GM18507 (cell line): Measurements from ENCODE around the gene PAPLN.
"Not testable (repeated sequence)": the region's sequence is repeated elsewhere in the genome, so short reads cannot be mapped to it uniquely, and the experiment has no call there.

Experiments used
- DNase-seq: peaks from one replicate; pipeline ENCODE4 v3.0.0; 2011; ENCODE audit warnings: low read depth; ENCODE audit not compliant: insufficient read length; ENCODE audit errors: extremely low spot score
- FAIRE-seq: peaks from 2 replicates; lab custom pipeline; 2011; peaks lifted over from hg19 to GRCh38; lab: Jason Lieb, UNC

The PAPLN gene, protein sequence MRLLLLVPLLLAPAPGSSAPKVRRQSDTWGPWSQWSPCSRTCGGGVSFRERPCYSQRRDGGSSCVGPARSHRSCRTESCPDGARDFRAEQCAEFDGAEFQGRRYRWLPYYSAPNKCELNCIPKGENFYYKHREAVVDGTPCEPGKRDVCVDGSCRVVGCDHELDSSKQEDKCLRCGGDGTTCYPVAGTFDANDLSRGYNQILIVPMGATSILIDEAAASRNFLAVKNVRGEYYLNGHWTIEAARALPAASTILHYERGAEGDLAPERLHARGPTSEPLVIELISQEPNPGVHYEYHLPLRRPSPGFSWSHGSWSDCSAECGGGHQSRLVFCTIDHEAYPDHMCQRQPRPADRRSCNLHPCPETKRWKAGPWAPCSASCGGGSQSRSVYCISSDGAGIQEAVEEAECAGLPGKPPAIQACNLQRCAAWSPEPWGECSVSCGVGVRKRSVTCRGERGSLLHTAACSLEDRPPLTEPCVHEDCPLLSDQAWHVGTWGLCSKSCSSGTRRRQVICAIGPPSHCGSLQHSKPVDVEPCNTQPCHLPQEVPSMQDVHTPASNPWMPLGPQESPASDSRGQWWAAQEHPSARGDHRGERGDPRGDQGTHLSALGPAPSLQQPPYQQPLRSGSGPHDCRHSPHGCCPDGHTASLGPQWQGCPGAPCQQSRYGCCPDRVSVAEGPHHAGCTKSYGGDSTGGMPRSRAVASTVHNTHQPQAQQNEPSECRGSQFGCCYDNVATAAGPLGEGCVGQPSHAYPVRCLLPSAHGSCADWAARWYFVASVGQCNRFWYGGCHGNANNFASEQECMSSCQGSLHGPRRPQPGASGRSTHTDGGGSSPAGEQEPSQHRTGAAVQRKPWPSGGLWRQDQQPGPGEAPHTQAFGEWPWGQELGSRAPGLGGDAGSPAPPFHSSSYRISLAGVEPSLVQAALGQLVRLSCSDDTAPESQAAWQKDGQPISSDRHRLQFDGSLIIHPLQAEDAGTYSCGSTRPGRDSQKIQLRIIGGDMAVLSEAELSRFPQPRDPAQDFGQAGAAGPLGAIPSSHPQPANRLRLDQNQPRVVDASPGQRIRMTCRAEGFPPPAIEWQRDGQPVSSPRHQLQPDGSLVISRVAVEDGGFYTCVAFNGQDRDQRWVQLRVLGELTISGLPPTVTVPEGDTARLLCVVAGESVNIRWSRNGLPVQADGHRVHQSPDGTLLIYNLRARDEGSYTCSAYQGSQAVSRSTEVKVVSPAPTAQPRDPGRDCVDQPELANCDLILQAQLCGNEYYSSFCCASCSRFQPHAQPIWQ

DNA sequence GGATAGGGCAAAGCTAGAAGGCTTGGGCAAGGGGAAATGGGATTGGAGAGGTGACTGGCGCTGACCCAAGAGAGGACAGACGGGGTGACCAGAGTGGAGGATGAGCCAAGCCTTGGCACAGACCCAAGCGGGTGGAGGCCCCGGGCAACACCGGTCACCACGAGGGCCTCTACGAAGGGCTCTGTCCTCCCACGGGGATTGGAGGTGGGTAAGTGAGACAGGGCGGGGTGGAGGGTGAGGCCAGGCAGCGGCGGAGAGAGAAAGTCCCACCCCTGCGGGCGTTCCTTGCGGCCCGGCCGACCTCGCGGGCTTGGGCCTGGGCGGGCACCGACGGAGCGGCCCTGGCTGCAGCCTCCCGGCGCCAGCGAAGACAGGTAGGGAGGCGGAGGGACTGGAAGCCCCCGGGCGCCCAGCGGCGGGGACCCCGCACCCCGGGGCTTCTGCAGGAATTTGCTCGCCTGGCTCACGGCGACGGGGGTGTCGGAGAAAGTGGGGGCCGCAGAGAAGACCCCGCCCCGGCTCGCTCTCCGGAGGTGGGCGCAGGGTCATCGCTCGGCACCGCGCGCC is at the start of gene PAPLN:
Gene PAPLN (plus strand): TSS at position 288 of the 567 bp plus-strand sequence. CDS start 2,273 bp downstream, outside the sequence.
- peak; percentile 12 for FAIRE-seq
- peak; percentile 36 for DNase-seq

DNA sequence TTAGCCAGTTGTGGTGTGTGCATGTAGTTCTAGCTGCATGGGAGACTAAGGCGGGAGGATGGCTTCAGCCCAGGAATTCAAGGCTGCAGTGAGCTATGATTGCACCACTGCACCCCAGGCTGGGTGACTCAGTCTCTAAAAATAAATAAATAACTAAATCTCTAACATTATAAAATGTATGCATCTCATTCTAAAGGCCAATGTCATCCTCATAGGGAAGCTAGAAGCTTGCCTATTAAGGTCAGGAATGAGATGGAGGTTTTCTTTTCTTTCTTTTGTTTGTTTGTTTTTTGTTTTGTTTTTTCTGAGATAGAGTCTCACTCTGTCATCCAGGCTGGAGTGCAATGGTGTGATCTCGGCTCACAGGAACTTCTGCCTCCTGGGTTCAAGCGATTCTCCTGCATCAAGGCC is 48.8 kb upstream of the PAPLN start:
- DNase-seq, result no peak
- FAIRE-seq, result no peak

DNA sequence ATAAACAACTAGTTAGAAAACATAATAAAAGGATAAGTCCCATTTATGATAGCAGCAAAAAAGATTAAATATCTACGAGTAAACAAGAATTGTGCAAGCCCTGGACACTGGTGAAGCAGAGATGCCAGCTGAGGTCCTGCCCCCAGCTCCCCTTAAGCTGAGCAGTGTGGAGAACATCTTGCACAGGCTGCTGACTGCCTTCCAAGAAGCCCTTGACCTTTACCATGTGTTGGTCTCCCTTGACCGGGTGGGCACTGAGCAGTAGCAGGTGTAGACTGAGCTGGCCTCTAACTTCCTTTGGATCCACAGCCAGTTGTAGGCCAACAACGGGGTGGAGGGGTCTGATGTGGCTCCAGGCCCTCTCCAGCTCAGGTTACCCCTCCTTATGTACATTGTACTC is 47.7 kb upstream of the PAPLN start:
- no peak for FAIRE-seq
- no peak for DNase-seq

DNA sequence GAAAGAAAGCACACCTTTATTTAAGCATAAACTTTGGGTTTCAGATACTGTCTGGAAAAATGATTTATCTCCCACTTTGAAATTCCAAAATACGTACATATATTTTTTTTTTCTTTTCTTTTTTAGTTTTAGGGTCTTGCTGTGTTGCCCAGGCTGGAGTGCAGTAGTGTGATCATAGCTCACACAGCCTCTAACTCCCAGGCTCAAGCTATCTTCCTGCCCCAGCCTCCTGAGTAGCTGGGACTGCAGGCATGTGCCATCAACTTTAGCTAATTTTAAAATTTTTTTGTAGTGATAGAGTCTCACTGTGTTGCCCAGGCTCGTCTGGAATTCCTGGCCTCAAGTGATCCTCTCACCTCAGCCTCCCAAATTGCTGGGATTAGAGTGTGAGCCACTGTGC is 45.9 kb upstream of the PAPLN start:
- DNase-seq (no peak), FAIRE-seq (no peak)

DNA sequence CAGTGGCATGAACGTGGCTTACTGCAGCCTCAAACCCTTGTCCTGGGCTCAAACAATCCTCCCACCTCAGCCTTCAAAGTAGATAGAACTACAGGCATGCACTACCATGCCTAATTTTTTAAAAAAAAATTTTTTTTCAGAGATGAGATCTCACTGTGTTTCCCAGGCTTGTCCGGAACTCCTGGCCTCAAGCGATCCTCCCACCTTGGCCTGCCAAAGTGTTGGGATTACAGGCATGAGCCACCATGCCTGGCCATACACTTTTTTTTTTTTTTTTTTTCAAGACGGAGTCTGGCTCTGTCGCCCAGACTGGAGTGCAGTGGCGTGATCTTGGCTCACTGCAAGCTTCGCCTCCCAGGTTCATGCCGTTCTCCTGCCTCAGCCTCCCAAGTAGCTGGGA is 43.0 kb upstream of the PAPLN start:
- not testable (repeated sequence) for FAIRE-seq

DNA sequence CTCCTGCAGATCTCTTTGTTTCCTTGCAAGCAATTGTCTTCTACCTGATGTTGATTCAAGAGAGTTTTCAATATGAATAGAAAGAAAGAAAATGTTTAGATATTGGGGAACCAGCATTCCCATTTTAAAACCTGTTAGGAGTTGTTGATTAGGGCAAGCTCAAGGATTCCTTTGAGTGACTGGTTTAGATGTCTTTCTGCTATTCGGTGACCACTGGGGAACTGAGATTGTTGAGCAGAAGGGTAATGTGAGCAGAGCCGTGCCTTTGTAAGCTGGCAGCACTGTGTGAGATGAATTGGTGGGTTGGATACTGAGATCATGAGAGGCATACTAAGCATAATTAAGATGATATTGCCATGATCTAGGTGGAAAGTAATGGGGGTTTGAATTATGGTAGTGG is 39.1 kb upstream of the PAPLN start:
- FAIRE-seq (no peak), DNase-seq (no peak)

More for the DNA sequence above, 43.0 kb upstream of the PAPLN start:
- not testable (repeated sequence) for DNase-seq

DNA sequence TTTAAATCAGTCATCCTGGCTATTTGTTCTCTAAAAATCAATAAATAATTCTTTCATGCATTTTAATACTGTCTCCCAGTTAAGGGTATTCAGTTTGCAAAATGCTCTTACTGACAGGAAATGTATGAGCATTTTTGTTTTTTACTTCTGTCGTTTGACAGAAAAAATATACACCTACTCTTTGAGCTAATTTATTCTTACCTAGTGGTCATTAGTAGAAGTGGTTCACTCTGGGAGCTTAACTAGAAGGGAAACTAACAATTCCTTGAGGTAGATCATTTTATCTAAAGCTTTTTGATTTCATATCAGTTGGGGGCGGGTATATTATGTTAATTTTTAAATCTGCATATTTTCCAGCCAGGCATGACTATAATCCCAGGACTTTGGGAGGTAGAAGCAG is 33.8 kb upstream of the PAPLN start:
- FAIRE-seq (no peak), DNase-seq (no peak)

DNA sequence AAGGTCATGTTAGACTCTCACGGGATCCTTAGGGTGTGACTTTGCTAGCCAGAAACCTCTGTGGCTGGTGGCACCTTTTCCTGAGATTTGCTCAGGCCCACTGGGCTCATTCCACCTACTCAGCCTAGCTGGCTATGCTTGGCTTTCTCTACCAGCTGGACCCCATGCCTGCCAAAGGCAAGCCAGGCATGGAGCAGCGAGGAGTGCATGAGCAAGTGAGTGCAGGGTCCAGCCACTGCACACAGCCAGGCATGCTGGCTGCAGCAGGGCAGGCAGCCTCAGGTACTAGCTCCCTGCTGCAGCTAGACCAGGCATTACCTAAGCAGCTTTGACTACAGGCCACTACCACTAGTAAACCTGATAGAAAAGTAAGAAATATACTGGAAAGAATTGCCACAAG is 29.7 kb upstream of the PAPLN start:
- FAIRE-seq (no peak), DNase-seq (no peak)

DNA sequence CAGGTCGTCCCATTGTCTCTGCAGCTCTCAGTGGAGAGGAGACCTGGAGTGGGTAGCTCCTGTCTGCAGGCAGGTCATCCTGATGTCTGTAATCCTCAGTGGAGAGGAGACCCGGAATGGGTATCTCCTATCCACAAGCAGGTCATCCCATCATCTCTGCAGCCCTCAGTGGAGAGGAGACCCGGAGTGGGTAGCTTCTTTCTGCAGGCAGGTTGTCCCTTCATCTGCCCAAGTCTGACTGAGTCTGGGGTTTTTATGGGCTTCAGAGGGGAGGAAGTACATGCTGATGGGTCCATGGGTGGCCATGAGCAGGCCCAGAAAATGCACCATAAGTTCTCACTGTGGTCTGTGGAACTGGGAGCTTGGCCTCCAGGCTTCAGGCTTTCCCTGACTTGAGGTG is 28.9 kb upstream of the PAPLN start:
- no peak for DNase-seq
- FAIRE-seq, result no peak

DNA sequence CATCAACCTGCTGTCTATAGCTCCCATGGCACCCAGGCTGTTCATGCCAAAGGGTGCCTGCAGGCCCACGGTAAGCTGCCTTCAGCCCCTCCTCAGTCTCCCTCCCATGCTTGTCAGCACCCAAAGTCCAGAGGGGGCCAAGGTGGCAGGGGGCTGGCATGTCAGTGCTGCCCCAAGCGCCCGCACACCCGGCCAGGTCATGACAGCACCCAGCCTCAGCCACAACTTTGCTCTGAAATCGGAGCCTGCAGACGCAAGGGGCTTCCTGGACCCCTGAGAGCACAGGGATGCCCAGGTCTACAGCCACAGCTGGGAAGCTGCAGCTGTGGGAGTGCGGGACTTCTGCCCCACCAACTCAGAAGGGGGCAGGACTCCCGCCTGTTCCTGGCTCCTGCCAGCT is 28.5 kb upstream of the PAPLN start:
- no peak for DNase-seq
- FAIRE-seq, result no peak

DNA sequence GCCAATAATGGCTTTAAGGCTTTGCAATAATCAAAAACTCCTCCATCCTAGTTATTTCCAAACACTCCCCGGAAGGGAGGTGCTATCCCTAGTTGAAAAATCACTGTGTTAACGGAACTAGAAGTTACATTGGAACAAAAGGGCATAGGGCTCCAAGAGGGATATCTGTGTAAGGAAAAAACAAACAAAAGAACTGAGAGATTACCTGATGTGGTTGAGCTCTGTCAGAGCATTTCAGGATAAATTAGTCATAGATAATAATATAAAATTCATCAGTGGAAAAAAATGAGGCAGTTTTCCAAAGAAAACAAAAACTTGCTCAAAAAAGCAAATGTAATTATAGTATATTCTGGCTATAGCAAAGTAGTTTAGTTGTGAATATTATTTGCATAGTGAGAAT is 27.4 kb upstream of the PAPLN start:
- FAIRE-seq (no peak), DNase-seq (no peak)

DNA sequence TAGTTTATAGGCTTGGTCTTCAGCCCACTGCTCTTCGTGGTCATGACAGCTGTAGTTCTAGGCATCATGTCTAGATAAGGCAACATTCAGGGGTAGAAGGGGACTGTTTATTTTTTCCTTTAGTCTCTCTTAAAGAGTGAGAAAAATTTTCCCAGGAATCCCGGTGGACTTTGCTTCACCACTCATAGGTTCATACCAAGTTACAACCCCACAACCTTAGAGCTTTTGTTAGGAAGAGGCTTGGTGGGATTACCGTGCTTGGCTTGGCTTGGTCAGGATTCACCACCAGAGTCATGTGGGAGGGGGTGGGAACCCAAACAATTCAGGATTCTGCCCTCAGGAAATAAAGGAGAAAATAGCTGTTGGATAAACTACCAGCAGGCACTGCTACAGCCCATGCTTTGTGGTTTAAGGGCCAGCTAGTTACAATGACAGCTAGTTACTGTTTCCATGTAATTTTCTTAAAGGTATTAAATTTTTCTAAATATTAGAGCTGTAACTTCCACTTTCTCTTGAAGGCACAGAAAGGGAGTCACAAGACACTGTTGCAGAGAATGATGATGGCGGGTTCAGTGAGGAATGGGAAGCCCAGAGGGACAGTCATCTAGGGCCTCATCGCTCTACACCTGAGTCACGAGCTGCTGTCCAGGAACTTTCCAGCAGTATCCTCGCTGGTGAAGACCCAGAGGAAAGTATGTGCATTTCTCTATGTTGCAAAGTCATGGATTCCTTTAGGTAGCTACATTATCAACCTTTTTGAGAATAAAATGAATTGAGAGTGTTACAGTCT is 25.9 kb upstream of the PAPLN start:
- FAIRE-seq, result no peak
- no peak for DNase-seq

DNA sequence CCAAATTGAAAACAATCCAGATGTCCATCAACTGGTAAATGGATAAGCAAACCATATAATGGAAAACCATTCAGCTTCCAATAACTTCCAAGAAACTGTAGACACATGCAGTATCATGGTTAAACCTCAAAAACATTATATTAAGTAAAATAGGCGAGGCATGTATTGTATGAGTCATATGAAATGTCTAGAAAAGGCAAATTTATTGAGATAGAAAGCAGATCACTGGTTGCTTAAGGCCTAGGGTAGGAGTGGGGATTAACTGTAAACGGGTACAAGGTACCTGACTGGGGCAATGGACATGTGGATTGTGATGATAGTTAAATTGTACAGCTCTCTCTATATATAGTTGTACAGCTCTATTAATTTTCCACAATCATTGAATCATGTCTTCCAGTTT is 21.3 kb upstream of the PAPLN start:
- FAIRE-seq (no peak), DNase-seq (no peak)

DNA sequence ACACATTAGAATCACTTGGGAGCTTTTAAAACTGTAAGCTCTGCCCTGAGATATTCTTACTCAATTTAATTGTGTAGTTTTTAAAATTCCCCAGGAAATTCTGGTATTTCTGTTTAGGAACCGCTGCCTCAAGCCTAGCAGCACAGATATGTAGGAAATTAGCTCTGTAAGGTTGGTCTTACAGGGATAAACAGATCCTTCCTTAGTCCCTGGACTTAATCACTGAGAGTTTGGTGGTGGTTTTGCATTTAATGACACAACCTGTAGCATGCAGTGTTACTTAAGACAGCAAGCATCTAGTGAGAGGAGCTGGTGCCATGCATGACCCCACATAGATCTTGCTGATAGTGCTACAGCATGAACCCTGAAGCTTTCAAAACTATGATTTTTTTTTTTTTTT is 19.9 kb upstream of the PAPLN start:
- DNase-seq (no peak), FAIRE-seq (no peak)

DNA sequence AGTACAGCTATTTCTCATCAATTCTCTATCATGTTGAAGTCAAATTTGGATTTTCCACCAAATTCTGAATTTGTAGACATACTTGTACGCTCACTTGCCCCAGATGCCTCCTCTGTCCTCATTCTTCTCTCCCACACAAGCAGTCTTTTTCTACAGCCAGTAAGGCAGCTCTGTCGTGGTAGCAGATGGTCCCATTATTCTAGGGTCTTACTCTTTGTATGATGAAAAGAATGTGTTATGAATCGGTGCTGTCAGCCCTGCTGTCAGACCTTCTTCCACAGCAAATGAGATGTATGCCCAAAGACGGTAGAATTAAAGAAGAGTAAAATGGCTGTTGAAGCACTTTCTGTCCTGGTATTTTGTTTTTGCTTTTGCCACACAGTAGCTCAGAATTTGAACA is 17.2 kb upstream of the PAPLN start:
- DNase-seq (no peak), FAIRE-seq (no peak)

DNA sequence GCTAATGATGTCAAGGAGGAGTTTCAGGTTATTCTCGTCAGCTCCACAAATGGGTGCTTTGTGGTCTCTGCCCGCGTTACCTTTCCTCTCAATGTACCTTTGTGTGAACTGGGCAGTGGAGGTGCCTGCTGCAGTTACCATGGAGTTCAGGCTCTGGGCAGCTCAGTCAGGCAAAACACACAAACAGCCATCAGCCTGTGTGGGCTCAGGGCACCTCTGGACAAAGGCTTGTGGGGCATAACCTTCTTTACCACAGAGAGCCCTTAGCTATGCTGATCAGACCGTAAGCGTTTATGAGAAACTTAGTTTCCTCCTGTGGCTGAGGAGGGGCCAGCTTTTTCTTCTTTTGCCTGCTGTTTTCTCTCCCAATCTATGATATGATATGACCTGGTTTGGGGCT is 16.7 kb upstream of the PAPLN start:
- DNase-seq (no peak), FAIRE-seq (no peak)

DNA sequence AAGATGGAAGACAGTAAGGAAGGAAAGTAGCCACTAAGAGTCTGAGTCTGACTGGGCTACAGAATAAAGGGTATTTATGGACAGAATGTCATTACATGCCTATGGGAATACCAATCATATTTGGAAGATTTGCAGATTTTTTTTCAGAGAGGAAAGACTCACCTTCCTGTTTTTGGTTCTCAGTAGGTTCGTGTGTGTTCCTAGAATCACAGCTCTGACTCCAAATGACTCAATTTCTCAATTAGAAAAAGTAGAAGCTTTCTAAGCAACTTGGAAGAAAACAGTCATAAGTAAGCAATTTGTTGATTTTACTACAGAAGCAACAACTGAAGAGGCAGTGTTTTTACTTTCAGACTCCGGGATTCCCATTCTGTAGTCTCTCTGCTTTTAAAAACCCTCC is 15.4 kb upstream of the PAPLN start:
- DNase-seq, result no peak
- no peak for FAIRE-seq

DNA sequence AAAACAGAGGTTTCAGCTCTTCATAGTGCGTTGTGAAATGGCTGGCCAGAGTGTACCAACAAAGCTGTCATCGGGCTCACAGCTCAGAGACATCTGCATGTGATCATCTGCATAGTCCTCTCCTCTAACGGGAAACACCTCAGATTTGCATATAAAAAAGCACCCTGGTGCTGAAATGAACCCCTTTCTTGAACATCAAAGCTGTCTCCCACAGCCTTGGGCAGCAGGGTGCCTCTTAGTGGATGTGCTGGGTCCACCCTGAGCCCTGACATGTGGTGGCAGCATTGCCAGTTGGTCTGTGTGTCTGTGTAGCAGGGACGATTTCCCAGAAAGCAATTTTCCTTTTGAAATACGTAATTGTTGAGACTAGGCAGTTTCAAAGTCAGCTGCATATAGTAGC is 14.3 kb upstream of the PAPLN start:
- FAIRE-seq (peak; percentile 38), DNase-seq (no peak)

DNA sequence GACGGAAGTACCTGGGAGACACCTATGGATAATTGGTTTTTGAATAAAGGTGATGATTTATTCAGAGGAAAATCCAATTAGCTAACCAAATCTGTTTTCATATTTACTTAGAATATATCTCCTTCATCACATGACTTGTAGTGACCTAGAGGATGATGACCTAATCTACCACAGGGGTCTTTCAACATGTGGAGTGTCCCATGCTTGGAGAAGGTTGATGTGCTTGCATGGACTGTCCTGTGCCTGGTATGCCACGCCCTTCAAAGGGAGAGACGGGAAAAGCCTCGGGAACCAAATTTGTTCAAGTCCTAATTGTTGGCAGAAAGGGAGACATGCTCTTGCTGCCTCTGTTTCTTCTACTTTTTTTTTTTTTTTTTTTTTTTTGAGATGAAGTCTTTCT is 11.8 kb upstream of the PAPLN start:
- FAIRE-seq (no peak), DNase-seq (no peak)
